ENCODE measurements around the gene PARD3B.

PARD3B gene

GRCh38 chr2:205361970-205362369 lies 816.7 kb downstream of the PARD3B start:
- DNase-seq = no peak
- TF ChIP-seq GATA1 (IDR thresholded peaks at IDR 0.05; ENCODE audit: low read depth, low read length) (no peak), POLR2A (IDR thresholded peaks at IDR 0.05; ENCODE audit: low read length) (no peak)

GRCh38 chr2:205364261-205364660 lies 819.0 kb downstream of the PARD3B start:
- DNase-seq = no peak
- TF ChIP-seq GATA1 (IDR thresholded peaks at IDR 0.05; ENCODE audit: low read depth, low read length) (no peak), POLR2A (IDR thresholded peaks at IDR 0.05; ENCODE audit: low read length) (no peak)

GRCh38 chr2:205366336-205367060 lies 821.2 kb downstream of the PARD3B start:
- no peak for TF ChIP-seq POLR2A (IDR thresholded peaks at IDR 0.05; ENCODE audit: low read length)
- TF ChIP-seq GATA1 (IDR thresholded peaks at IDR 0.05; ENCODE audit: low read depth, low read length) = no peak

GRCh38 chr2:205367331-205367935 lies 822.2 kb downstream of the PARD3B start:
- DNase-seq = no peak
- TF ChIP-seq POLR2A (IDR thresholded peaks at IDR 0.05; ENCODE audit: low read length) (no peak), GATA1 (IDR thresholded peaks at IDR 0.05; ENCODE audit: low read depth, low read length) (no peak)

More at GRCh38 chr2:205366336-205367060, 821.2 kb downstream of the PARD3B start:
- no peak for DNase-seq

GRCh38 chr2:205369813-205370212 lies 824.5 kb downstream of the PARD3B start:
- no peak for TF ChIP-seq GATA1 (IDR thresholded peaks at IDR 0.05; ENCODE audit: low read depth, low read length)
- TF ChIP-seq POLR2A (IDR thresholded peaks at IDR 0.05; ENCODE audit: low read length) = no peak
- DNase-seq = no peak

- no peak for TF ChIP-seq GATA1 (IDR thresholded peaks at IDR 0.05; ENCODE audit: low read depth, low read length)
- TF ChIP-seq POLR2A (IDR thresholded peaks at IDR 0.05; ENCODE audit: low read length) = no peak
- no peak for DNase-seq
These were observed 825.5 kb downstream of the PARD3B start for GRCh38 chr2:205370726-205371125.

- TF ChIP-seq POLR2A (IDR thresholded peaks at IDR 0.05; ENCODE audit: low read length) (no peak), GATA1 (IDR thresholded peaks at IDR 0.05; ENCODE audit: low read depth, low read length) (no peak)
- no peak for DNase-seq
These were observed 826.9 kb downstream of the PARD3B start for GRCh38 chr2:205372141-205372540.

GRCh38 chr2:205375461-205376448 lies 830.5 kb downstream of the PARD3B start:
- no peak for DNase-seq
- no peak for TF ChIP-seq GATA1 (IDR thresholded peaks at IDR 0.05; ENCODE audit: low read depth, low read length)
- TF ChIP-seq POLR2A (IDR thresholded peaks at IDR 0.05; ENCODE audit: low read length) = no peak

- no peak for TF ChIP-seq POLR2A (IDR thresholded peaks at IDR 0.05; ENCODE audit: low read length)
- no peak for TF ChIP-seq GATA1 (IDR thresholded peaks at IDR 0.05; ENCODE audit: low read depth, low read length)
- DNase-seq = no peak
These were observed 832.0 kb downstream of the PARD3B start for GRCh38 chr2:205377324-205377723.

GRCh38 chr2:205383601-205384000 lies 838.3 kb downstream of the PARD3B start:
- no peak for DNase-seq
- TF ChIP-seq POLR2A (IDR thresholded peaks at IDR 0.05; ENCODE audit: low read length) (no peak), GATA1 (IDR thresholded peaks at IDR 0.05; ENCODE audit: low read depth, low read length) (no peak)

GRCh38 chr2:205386109-205386508 lies 840.8 kb downstream of the PARD3B start:
- no peak for DNase-seq
- no peak for TF ChIP-seq POLR2A (IDR thresholded peaks at IDR 0.05; ENCODE audit: low read length)
- TF ChIP-seq GATA1 (IDR thresholded peaks at IDR 0.05; ENCODE audit: low read depth, low read length) = no peak

GRCh38 chr2:205387350-205388055 lies 842.2 kb downstream of the PARD3B start:
- TF ChIP-seq POLR2A (IDR thresholded peaks at IDR 0.05; ENCODE audit: low read length) (no peak), GATA1 (IDR thresholded peaks at IDR 0.05; ENCODE audit: low read depth, low read length) (no peak)
- no peak for DNase-seq

GRCh38 chr2:205390866-205391265 lies 845.6 kb downstream of the PARD3B start:
- no peak for TF ChIP-seq POLR2A (IDR thresholded peaks at IDR 0.05; ENCODE audit: low read length)
- no peak for TF ChIP-seq GATA1 (IDR thresholded peaks at IDR 0.05; ENCODE audit: low read depth, low read length)

More at GRCh38 chr2:205390866-205391265, 845.6 kb downstream of the PARD3B start:
- DNase-seq = no peak

Data from erythroblast (primary cell).